MM.1S (cell line): ENCODE data around the gene FBXW5.

ENCODE experiments used
- EZH2 ChIP-seq: fragments of 300-600 bp; sonication (generic); optimal IDR thresholded peaks from 2 replicates; pipeline ENCODE3; 2017; ENCODE audit warnings: low read depth, mild to moderate bottlenecking, antibody characterized with exemption, low read length, mixed read lengths
- TF ChIP-seq, protein P1 (sequence below): fragments of 300-600 bp; sonication (generic); IDR thresholded peaks from 2 replicates; pipeline ENCODE4 v1.5.1; 2016; ENCODE audit warnings: antibody characterized with exemption, low read length, mixed read lengths

DNA sequence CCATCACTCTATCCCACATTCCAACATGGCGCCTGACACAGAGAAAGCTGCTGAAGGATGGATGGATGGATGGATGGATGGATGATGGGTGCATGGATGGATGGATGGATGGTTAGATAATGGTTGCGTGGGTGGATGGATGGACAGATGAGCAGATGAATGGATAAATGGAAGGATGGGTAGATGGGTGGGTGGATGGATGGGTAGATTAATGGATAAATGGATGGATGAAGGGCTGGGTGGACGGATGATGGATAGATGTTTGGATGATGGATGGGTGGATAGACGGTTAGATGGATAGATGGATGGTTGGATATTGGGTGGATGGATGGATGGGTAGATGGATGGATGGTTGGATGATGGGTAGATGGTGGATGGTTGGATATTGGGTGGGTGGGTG lies 12.1 kb upstream of the FBXW5 start:
- no peak for TF ChIP-seq EZH2
- TF ChIP-seq, protein P1, sequence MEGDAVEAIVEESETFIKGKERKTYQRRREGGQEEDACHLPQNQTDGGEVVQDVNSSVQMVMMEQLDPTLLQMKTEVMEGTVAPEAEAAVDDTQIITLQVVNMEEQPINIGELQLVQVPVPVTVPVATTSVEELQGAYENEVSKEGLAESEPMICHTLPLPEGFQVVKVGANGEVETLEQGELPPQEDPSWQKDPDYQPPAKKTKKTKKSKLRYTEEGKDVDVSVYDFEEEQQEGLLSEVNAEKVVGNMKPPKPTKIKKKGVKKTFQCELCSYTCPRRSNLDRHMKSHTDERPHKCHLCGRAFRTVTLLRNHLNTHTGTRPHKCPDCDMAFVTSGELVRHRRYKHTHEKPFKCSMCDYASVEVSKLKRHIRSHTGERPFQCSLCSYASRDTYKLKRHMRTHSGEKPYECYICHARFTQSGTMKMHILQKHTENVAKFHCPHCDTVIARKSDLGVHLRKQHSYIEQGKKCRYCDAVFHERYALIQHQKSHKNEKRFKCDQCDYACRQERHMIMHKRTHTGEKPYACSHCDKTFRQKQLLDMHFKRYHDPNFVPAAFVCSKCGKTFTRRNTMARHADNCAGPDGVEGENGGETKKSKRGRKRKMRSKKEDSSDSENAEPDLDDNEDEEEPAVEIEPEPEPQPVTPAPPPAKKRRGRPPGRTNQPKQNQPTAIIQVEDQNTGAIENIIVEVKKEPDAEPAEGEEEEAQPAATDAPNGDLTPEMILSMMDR: no peak
